ENCODE data around the gene GLRX3.

- TF ChIP-seq POLR2A (IDR thresholded peaks at IDR 0.05) (no peak), CTCF (IDR thresholded peaks at IDR 0.05) (no peak)
These were observed 54.5 kb downstream of the GLRX3 start for GRCh38 chr10:130190737-130191115.
